Thyroid gland (tissue), 4 donors: Measurements from ENCODE around the gene ID3.

Experiments
- POLR2A ChIP-seq, 2 donors: fragments of 450-650 bp; IDR thresholded peaks; one replicate each; pipeline ENCODE4 v1.6.1; 2017; ENCODE audit warnings: antibody characterized with exemption in 2 of 2, mild to moderate bottlenecking in 2 of 2, moderate library complexity in 1 of 2
- TF ChIP-seq, protein P1 (sequence below), 6 experiments: fragments of 200-600 bp in 3 of 6; fragments of 450-650 bp in 3 of 6; sonication (generic) in 3 of 6; IDR thresholded peaks; one replicate each; pipeline ENCODE4 v1.5.1; 2016 to 2019; ENCODE audit warnings: antibody characterized with exemption in 6 of 6, mild to moderate bottlenecking in 2 of 6, inconsistent platforms in 1 of 6, moderate library complexity in 1 of 6

DNA sequence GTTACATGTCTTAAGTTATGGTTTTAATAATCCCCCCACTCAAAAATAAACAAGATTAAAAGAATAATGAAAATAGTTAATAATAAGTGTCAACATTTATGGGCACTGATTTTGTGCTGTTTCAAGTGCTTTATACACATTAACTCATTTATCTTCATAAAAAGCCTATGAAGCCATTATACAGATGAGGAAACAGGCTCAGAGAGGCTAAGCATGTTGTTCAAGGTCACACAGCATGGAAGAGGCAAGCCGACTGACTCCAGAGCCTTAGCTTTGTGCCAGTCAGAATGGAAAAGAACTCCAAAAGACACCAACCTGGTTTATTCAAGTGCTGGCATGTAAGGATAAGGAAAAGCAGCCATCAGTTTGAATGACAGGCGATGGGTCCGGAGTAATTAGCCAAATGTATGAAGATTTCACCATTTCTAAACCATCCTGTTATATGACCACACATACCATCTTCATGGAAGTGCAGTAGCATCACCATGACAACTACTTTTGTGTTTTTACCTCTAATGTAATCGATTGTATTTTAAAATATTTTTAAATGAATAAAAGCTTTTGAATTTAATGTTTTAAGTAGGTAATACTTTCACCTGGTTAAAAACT is 14.4 kb upstream of the ID3 start:
- TF ChIP-seq, protein P1, sequence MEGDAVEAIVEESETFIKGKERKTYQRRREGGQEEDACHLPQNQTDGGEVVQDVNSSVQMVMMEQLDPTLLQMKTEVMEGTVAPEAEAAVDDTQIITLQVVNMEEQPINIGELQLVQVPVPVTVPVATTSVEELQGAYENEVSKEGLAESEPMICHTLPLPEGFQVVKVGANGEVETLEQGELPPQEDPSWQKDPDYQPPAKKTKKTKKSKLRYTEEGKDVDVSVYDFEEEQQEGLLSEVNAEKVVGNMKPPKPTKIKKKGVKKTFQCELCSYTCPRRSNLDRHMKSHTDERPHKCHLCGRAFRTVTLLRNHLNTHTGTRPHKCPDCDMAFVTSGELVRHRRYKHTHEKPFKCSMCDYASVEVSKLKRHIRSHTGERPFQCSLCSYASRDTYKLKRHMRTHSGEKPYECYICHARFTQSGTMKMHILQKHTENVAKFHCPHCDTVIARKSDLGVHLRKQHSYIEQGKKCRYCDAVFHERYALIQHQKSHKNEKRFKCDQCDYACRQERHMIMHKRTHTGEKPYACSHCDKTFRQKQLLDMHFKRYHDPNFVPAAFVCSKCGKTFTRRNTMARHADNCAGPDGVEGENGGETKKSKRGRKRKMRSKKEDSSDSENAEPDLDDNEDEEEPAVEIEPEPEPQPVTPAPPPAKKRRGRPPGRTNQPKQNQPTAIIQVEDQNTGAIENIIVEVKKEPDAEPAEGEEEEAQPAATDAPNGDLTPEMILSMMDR (IDR thresholded peaks at IDR 0.05) = no peak
- TF ChIP-seq POLR2A (IDR thresholded peaks at IDR 0.05) = no peak
